Measurements from ENCODE around the gene ATP6V1G3. TPM values are rescaled to one million over a fixed set of nuclear protein-coding genes. Genes with fewer than 3 reads are reported as not detected.
A peak's percentile ranks its signal among the peaks of the same experiment; 100 is the strongest.

ATP6V1G3 gene
- total RNA-seq, 2 experiments from 2014 or later, result 0.66 TPM; not detected in 1

GRCh38 chr1:198542632-198543031 is 2.2 kb upstream of the ATP6V1G3 start:
- Histone ChIP-seq H3K9me2 (ENCODE audit: insufficient read depth, low read length) (no peaks in the 10 kb centered on the region), H3K4me2 (ENCODE audit: low read length) (peak overlapping the region; percentile 70), H3K27ac (ENCODE audit: low read depth, low read length, poor library complexity, severe bottlenecking) (no peak overlapping the region), H3K4me1 (ENCODE audit: insufficient read depth, low read length, poor library complexity, severe bottlenecking) (peaks cover 65% of the 10 kb centered on the region), H3K79me2 (ENCODE audit: insufficient read depth, low read depth, low read length) (no peaks in the 10 kb centered on the region), H2AFZ (ENCODE audit: low read length) (no peak overlapping the region; the same call in 1 of the 2 replicates), H4K20me1 (ENCODE audit: insufficient read depth, low read length) (no peaks in the 10 kb centered on the region), H3K4me3 (ENCODE audit: low read depth, low read length, poor library complexity, severe bottlenecking) (no peak overlapping the region), H3K9me3 (ENCODE audit: low read length) (peaks cover 8% of the 10 kb centered on the region; the same call in 1 of the 2 replicates), H3K36me3 (ENCODE audit: insufficient read depth, low read length) (no peaks in the 10 kb centered on the region)
- ChIA-PET POLR2A (interaction anchor here (0.6 to 3.7 kb wide), 9 partner anchors 11 to 147 kb away, joined by 3 to 23 read pairs (median 3); no protein-coding TSS in a partner anchor), CTCF (ENCODE audit: unreplicated experiment) (no interaction called here)
- intact Hi-C loops (cut with micrococcal nuclease; ENCODE audit: unreplicated experiment), result no loop called here
- no TSS peak for BruUV-seq (replicated peaks)
- DNase-seq (ENCODE audit: low spot score), result no peak
- no peak for TF ChIP-seq EZH2phosphoT487 (IDR thresholded peaks at IDR 0.05; ENCODE audit: borderline replicate concordance, low read depth, low read length)

DNA sequence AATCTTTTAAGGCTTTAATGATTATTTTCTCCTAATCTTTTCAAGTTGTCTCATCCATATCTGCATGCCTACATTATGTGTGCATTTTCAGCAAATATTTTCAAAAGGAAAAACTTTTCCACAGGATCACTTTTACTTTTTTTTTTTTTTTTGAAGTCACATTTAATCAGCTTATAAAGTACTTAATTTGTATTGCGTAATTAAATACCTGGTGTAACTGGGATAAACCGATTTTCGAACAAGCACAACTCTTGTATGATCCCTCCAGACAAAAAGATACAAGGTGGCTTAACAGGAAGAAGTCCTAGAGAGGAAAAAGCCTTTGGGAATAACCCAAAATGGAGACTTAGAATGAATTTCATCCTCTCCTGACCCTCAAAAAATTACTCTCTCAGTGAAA is 1.3 kb upstream of the ATP6V1G3 start:
- Histone ChIP-seq H3K79me2 (ENCODE audit: insufficient read depth, low read depth, low read length) (no peaks in the 10 kb centered on the region), H3K27ac (ENCODE audit: low read depth, low read length, poor library complexity, severe bottlenecking) (no peak overlapping the region), H4K20me1 (ENCODE audit: insufficient read depth, low read length) (no peaks in the 10 kb centered on the region), H3K4me3 (ENCODE audit: low read depth, low read length, poor library complexity, severe bottlenecking) (no peak overlapping the region), H3K9me2 (ENCODE audit: insufficient read depth, low read length) (no peaks in the 10 kb centered on the region), H3K9me3 (ENCODE audit: low read length) (peaks cover 8% of the 10 kb centered on the region; the same call in 1 of the 2 replicates), H3K4me1 (ENCODE audit: insufficient read depth, low read length, poor library complexity, severe bottlenecking) (peaks cover 74% of the 10 kb centered on the region), H2AFZ (ENCODE audit: low read length) (no peak overlapping the region), H3K4me2 (ENCODE audit: low read length) (0 out of 2 replicates have a peak overlapping the region, but pooled peaks have one; percentile 10), H3K36me3 (ENCODE audit: insufficient read depth, low read length) (no peaks in the 10 kb centered on the region)
- ChIA-PET CTCF (ENCODE audit: unreplicated experiment) (no interaction called here), POLR2A (interaction anchor here (0.6 to 3.7 kb wide), 11 partner anchors 8 to 413 kb away, joined by 3 to 23 read pairs (median 4); no protein-coding TSS in a partner anchor)
- no peak for DNase-seq (ENCODE audit: low spot score)
- intact Hi-C loops (cut with micrococcal nuclease; ENCODE audit: unreplicated experiment), result no loop called here
- TF ChIP-seq, protein P1, sequence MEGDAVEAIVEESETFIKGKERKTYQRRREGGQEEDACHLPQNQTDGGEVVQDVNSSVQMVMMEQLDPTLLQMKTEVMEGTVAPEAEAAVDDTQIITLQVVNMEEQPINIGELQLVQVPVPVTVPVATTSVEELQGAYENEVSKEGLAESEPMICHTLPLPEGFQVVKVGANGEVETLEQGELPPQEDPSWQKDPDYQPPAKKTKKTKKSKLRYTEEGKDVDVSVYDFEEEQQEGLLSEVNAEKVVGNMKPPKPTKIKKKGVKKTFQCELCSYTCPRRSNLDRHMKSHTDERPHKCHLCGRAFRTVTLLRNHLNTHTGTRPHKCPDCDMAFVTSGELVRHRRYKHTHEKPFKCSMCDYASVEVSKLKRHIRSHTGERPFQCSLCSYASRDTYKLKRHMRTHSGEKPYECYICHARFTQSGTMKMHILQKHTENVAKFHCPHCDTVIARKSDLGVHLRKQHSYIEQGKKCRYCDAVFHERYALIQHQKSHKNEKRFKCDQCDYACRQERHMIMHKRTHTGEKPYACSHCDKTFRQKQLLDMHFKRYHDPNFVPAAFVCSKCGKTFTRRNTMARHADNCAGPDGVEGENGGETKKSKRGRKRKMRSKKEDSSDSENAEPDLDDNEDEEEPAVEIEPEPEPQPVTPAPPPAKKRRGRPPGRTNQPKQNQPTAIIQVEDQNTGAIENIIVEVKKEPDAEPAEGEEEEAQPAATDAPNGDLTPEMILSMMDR (conservative IDR thresholded peaks at IDR 0.05; ENCODE audit: low read length), result no peak
- BruUV-seq (replicated peaks), result no TSS peak

DNA sequence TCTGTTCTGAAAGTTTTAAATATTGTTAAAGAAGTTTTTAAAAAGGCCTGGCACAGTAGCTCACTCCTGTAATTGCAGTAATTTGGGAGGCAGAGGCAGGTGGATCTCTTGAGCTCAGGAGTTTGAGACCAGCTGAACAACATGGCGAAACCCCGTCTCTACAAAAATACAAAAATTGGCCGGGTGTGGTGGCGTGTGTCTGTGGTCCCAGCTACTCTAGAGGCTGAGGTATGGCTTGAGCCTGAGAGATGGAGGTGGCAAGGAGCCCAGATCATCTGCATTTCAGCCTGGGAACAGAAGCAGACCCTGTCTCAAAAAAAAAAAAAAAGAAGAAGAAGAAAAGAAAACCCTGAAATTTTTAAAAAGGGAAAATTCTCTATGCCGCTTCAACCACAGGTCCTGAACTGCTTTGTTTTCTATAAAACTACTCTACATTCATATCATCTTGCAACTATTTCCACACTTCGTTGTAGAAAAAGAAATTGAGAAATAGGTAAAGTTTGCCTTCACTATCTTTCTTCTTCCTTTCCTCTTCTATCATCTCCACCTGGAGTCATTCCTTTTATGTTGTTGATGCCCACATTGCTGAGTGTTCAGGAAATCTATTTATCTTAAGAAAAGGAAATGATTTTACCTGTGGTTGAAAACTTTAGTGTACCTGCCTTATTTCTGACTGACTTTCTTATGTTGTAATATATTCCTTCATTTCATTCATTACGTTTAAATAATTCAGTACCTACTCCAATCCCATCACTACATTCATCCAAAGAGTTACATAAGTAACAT is 1.7 kb downstream of the ATP6V1G3 start:
- CTCF ChIA-PET (ENCODE audit: unreplicated experiment), result no interaction called here
- Histone ChIP-seq H4K20me1 (ENCODE audit: insufficient read depth, low read length) (no peaks in the 10 kb centered on the region), H3K79me2 (ENCODE audit: insufficient read depth, low read depth, low read length) (no peaks in the 10 kb centered on the region), H3K27ac (ENCODE audit: low read depth, low read length, poor library complexity, severe bottlenecking) (no peak overlapping the region), H3K9me3 (ENCODE audit: low read length) (no peaks in the 10 kb centered on the region), H2AFZ (ENCODE audit: low read length) (peak overlapping the region; percentile 94), H3K4me1 (ENCODE audit: insufficient read depth, low read length, poor library complexity, severe bottlenecking) (peaks cover 89% of the 10 kb centered on the region), H3K9me2 (ENCODE audit: insufficient read depth, low read length) (no peaks in the 10 kb centered on the region), H3K4me3 (ENCODE audit: low read depth, low read length, poor library complexity, severe bottlenecking) (peak overlapping the region; percentile 9), H3K4me2 (ENCODE audit: low read length) (peak overlapping the region; percentile 62), H3K36me3 (ENCODE audit: insufficient read depth, low read length) (no peaks in the 10 kb centered on the region)
- intact Hi-C loops (cut with micrococcal nuclease; ENCODE audit: unreplicated experiment), result loop anchor here (5.0 kb wide), 2 partner anchors 144 to 394 kb away; no protein-coding TSS in a partner anchor
- POLR2A ChIA-PET, result interaction anchor here (0.7 to 4.6 kb wide), 12 partner anchors 9 to 195 kb away, joined by 3 to 24 read pairs (median 4); no protein-coding TSS in a partner anchor
- BruUV-seq (replicated peaks), result no TSS peak
- no peak for DNase-seq (ENCODE audit: low spot score)
- TF ChIP-seq EZH2phosphoT487 (IDR thresholded peaks at IDR 0.05; ENCODE audit: borderline replicate concordance, low read depth, low read length), result no peak
- TF ChIP-seq, protein P1 (conservative IDR thresholded peaks at IDR 0.05; ENCODE audit: low read length), result no peak
